ENCODE data around the gene TRH.
"Not testable (repeated sequence)": the region's sequence is repeated elsewhere in the genome, so short reads cannot be mapped to it uniquely, and the experiment has no call there.

Gene TRH

GRCh38 chr3:129965937-129966336 lies 8.6 kb upstream of the TRH start:
- DNase-seq (ENCODE audit: low read depth in 2 of 2) = no peak

- no peak for DNase-seq (ENCODE audit: low read depth in 2 of 2)
These were observed 7.6 kb upstream of the TRH start for GRCh38 chr3:129966876-129967275.

GRCh38 chr3:129967761-129968160 lies 6.8 kb upstream of the TRH start:
- no peak for DNase-seq (ENCODE audit: low read depth in 2 of 2)

DNA sequence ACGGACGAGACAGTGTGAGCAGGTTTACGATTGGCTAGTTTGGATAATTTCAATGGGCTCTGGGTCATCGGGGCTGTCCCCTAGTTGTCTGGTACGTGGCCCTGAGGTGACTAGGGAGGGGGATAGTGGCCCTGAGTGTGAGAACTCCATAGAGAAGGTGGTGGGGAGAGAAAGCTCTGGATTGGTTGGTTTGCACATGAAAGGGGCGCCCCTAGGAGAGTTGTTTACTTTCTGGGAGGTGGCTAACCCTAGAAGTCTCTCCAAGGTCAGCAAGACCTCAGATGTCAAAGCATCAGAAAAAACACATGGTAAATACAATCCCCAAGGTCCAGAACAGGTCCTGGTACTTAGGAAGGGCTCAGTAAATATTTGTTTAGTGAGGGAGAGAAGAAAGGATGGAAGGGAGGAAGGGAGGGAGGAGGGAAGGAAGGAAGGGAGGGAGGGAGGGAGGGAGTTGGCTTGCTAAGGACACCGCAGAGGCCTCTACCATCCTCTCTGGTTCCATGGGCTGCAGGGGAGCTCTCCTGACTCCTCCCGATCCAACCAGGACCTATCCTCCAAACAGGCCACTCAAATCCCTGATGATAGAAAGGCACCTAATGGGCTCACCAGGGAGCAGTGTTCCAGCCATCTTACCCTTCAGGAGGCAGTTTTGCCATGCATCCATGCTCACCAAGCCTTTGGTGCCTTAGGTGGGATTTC lies 3.0 kb upstream of the TRH start:
- no peak for DNase-seq (ENCODE audit: low read depth in 2 of 2)

- no peak for DNase-seq (ENCODE audit: low read depth in 2 of 2)
These were observed 2.2 kb upstream of the TRH start for GRCh38 chr3:129972301-129972700.

DNA sequence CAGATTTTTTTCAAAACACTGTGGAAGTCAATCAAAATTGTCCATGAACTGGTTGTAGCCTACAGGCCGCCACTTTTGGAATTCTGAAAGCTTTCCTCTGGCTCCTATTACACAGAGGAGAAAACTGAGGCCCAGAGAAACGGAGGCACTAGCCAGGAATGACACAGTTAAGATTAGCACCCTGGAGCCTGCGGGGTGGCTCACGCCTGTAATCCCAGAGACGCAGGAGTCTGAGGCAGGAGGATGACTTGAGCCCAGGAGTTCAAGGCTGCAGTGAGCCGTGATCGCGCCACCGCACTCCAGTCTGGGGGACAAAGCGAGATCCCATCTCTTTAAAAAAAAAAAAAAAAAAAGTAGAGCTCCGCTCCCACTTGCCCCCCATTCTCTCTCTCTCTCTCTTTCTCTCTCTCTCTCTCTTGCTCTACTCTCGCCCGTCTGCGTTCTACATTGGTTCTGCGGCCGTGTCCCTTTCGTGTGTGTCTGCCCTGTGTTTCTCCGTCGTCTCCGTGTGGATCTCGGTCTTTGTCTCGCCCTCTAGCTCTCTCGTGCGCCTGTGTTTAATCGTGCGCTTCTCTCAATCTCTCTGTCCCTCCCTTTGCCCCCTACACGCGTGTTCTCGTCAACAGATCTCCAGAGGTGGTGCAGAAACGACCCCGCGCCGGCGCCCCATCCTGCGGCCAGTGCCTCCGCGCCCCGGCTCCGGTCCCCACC lies 512 bp upstream of the TRH start:
- DNase-seq (ENCODE audit: low read depth in 2 of 2) = no peak

GRCh38 chr3:129974833-129975704 lies 549 bp downstream of the TRH start:
- no peak for DNase-seq (ENCODE audit: low read depth in 2 of 2)

DNA sequence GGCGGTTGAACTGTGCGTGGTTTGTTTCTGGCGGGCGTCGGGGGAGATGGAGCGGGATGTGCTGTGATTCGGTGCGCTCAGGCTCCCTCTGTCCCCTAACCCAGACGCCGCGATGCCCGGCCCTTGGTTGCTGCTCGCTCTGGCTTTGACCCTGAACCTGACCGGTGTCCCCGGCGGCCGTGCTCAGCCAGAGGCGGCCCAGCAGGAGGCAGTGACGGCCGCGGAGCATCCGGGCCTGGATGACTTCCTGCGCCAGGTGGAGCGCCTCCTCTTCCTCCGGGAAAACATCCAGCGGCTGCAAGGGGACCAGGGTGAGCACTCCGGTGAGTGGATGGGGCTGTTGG lies 1.2 kb downstream of the TRH start:
- DNase-seq (ENCODE audit: low read depth in 2 of 2) = no peak

DNA sequence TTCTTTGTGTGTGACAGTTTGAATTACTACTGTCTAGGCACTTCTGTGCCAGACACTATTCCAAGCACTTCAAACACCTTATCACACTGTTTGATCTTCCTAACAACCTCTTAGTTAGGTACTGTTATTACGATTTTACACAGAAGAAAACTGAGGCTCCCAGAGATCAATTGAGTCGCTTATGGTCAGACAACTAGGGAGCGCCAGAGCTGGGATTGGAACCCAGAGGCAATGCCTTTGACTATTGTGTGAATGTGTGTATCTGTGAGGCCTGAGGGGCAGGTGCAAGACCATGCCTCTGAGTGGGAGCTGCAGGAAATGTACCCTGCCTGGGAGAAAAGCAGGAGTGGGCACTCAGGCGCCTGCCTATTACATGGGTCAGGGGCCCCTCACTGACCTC lies 1.8 kb downstream of the TRH start:
- DNase-seq (ENCODE audit: low read depth in 2 of 2) = no peak

DNA sequence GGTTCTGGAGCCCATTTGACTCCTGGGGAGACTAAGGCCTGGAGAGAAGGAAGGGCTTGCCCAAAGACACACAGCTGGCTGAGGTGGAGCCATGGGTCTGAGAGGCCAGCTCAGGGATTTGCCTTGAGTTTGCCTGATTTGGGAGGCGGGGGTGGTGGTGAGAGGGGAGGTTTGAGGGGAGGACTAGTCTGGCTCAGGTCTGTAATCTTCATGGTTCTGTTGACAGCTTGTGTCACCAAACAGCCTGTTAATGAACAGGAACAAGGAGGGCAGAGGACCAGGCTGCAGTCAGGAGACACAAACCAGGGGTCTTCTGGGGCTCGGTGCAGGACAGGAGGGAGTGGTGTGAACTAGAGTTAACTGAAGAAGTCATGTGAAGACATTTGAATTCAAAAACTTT lies 3.6 kb downstream of the TRH start:
- no peak for DNase-seq (ENCODE audit: low read depth in 2 of 2)

DNA sequence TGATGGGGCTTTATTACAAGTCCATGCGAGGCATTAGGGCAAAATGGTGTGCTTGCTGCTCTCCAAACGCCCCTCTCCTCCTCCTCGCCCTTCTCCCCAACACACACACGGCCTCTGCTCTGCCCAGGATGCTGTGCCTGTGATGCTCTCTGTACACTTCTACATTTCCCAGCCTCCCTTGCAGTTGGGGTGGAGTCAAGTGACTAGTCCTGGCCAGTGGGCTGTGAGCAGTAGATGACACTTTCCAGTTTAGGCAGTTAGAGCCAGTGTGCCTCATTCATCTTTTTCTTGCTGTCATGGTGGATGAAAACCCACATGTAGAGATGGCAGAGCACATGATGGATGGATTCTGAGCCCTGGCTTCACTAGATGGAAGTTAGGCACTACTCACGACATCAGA lies 5.4 kb downstream of the TRH start:
- DNase-seq (ENCODE audit: low read depth in 2 of 2) = no peak

GRCh38 chr3:129983561-129983960 lies 9.0 kb downstream of the TRH start:
- no peak for DNase-seq (ENCODE audit: low read depth in 2 of 2)

DNA sequence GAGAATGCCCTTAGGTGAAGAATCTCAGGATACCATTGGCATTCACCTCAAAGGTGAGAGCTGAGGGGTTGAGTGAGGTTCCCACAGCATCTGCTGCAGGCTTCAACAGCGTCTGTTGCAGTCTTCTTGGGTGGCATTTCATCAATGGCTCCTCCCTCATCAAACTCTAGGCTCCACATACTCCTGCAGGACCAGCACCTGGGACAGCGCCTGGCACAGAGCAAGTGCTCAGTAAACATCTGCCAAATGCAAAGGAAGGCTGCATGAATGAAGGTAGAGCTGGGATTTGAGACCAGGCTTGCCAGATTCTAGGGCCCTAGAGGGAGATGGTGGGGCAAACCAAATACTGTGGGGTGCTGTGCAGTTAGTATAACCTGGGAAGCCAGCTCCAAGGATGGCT lies 9.6 kb downstream of the TRH start:
- no peak for DNase-seq (ENCODE audit: low read depth in 2 of 2)

- DNase-seq (ENCODE audit: low read depth in 2 of 2) = no peak
These were observed 10.6 kb downstream of the TRH start for GRCh38 chr3:129985113-129985512.

- DNase-seq (ENCODE audit: low read depth in 2 of 2) = no peak
These were observed 13.9 kb downstream of the TRH start for GRCh38 chr3:129988429-129988828.

DNA sequence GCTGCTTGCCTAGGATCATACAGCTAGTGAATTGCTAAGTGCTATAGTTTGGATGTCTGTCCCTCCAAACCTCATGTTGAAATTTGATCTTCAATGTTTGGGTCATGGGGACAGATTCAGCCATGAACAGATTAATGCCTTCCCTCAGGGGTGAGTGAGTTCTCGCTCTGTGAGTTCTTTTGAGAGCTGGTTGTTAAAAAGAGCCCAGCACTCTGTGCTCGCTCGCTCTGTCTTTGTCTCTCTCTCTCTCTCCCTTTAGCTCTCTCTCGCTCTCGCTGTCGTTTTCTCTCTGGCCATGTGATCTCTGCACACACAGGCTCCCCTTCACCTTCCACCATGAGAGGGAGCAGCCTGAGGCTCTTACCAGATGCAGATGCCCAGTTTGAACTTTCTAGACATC lies 14.9 kb downstream of the TRH start:
- DNase-seq (ENCODE audit: low read depth in 2 of 2) = no peak

GRCh38 chr3:129992781-129993180 lies 18.3 kb downstream of the TRH start:
- no peak for DNase-seq (ENCODE audit: low read depth in 2 of 2)

GRCh38 chr3:129994883-129995559 lies 20.5 kb downstream of the TRH start:
- DNase-seq (ENCODE audit: low read depth in 2 of 2) = no peak

DNA sequence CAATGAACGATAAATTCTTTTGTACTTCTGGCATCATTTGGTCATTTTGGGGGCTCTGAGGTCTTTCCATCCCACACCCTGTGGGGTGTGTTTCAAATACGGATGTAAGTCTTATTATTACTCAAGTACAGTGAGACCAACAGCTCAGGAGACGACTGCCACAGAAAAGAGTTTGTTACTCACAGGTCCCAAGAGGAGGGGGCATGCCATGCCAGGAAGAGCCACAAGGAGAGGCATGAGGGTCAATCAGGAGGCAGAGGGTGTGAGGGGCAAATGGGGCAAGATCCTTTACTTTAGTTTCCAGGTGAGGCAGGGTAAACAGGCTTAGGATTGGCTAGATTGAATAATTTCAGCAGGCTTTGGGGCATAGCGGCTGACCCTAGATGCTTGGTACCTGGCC lies 21.6 kb downstream of the TRH start:
- DNase-seq (ENCODE audit: low read depth in 2 of 2) = no peak

DNA sequence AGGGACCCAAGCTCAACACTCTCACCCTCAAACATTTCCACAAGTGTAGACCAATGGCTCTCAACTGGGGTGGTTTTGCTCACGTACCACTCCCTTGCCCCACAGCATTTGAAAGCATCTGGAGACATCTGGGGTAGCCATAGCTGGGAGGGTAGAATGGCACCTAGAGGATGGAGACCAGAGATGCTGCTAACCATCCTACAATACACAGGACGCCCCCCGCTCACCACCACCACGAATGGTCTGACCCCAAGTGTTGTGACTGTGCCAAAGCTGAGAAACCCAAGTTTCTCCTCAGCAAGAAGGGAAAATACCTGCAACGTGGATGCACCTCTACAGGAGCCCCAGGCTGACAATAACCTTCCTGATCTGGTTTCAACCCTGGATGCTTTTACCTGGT lies 24.7 kb downstream of the TRH start:
- DNase-seq (ENCODE audit: low read depth in 2 of 2) = not testable (repeated sequence)

DNA sequence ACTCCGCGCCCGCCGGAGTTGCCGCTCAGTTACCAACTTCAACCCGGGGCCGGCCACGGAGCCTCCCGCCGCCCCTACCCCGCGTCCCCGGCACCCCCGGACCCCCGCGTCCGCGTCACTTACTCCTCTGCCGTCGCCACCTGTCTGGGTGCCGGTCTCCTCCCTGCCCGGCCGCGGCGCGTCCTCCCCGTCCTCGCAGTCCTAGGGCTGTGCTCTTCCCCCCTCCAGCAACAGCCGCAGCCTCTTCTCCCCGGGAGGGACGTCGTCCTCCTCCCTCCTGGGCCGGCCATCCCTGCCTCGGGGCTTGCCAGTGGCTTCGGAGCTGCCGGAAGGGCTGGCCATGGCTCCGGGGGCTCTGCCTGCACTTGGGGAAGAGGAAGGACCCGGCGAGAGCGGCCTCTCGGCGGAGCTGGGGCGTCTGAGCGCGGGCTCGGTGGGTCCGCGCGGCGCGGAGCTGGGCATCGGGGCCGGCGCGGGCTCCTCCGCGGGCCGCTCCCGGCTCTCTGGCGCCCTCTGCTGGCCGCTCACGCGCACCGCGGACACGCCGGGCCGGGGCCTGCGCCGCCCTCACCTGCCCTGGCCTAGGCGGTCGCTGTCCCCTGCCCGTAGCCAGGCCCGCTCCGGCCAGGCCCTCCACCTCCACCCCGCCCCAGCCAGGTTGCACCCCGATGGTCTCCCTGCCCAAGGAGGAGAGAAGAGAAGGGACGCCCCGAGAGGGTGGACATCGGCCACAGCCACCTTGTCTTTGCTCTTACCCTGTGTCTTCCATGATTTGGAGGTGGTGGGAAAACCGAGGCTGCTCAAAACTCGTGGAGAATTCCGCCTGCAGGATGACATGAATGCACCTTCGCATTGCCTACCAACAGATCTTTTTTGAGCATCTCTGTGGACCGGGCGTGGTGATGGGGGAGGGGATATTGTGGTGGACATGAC lies 28.4 kb downstream of the TRH start:
- DNase-seq (ENCODE audit: low read depth in 2 of 2) = peak; percentile 16 to 31
